HG02938 (cell line): ENCODE data around the gene LDLRAD2.
"Not testable (repeated sequence)": the region's sequence is repeated elsewhere in the genome, so short reads cannot be mapped to it uniquely, and the experiment has no call there.

ENCODE experiments used
- ATAC-seq: cut with Tn5 transposase; IDR thresholded peaks from one replicate; pipeline ENCODE4 v1.9.1; 2021; ENCODE audit warnings: mild to moderate bottlenecking, moderate library complexity; ENCODE audit not compliant: unreplicated experiment

The LDLRAD2 gene

GRCh38 chr1:21783679-21784603 is 28.1 kb upstream of the LDLRAD2 start:
- ATAC-seq, result no peak

GRCh38 chr1:21785764-21786163 is 26.3 kb upstream of the LDLRAD2 start:
- ATAC-seq, result not testable (repeated sequence)

GRCh38 chr1:21786640-21787039 is 25.4 kb upstream of the LDLRAD2 start:
- ATAC-seq, result no peak

GRCh38 chr1:21793104-21793503 is 19.0 kb upstream of the LDLRAD2 start:
- ATAC-seq, result no peak

GRCh38 chr1:21794656-21795055 is 17.4 kb upstream of the LDLRAD2 start:
- ATAC-seq, result no peak

GRCh38 chr1:21795075-21795474 is 17.0 kb upstream of the LDLRAD2 start:
- no peak for ATAC-seq

GRCh38 chr1:21799730-21800129 is 12.3 kb upstream of the LDLRAD2 start:
- no peak for ATAC-seq

- ATAC-seq, result no peak
Observed at GRCh38 chr1:21801100-21801499, 11.0 kb upstream of the LDLRAD2 start.

GRCh38 chr1:21804536-21804935 is 7.5 kb upstream of the LDLRAD2 start:
- no peak for ATAC-seq

GRCh38 chr1:21813542-21813941 is 1.5 kb downstream of the LDLRAD2 start:
- no peak for ATAC-seq

GRCh38 chr1:21814241-21814918 is 2.3 kb downstream of the LDLRAD2 start:
- no peak for ATAC-seq

- no peak for ATAC-seq
Observed at GRCh38 chr1:21814981-21815582, 3.0 kb downstream of the LDLRAD2 start.

GRCh38 chr1:21815724-21816321 is 3.8 kb downstream of the LDLRAD2 start:
- no peak for ATAC-seq

- ATAC-seq, result no peak
Observed at GRCh38 chr1:21816602-21817302, 4.7 kb downstream of the LDLRAD2 start.

- no peak for ATAC-seq
Observed at GRCh38 chr1:21818656-21819055, 6.6 kb downstream of the LDLRAD2 start.

- ATAC-seq, result no peak
Observed at GRCh38 chr1:21820597-21821232, 8.7 kb downstream of the LDLRAD2 start.

GRCh38 chr1:21821385-21822019 is 9.4 kb downstream of the LDLRAD2 start:
- no peak for ATAC-seq

GRCh38 chr1:21822349-21822748 is 10.3 kb downstream of the LDLRAD2 start:
- no peak for ATAC-seq

GRCh38 chr1:21823206-21823979 is 11.3 kb downstream of the LDLRAD2 start:
- ATAC-seq, result no peak
